T-helper 2 cell treated with Interferon-gamma antibody and Interleukin-4, amounts not matched to agents 100 ng/mL and 5 ng/mL, for 36 hours (primary cell): ENCODE data around the gene LRFN5. TPM values are rescaled to one million over a fixed set of nuclear protein-coding genes. Genes with fewer than 3 reads are reported as not detected.
"Not testable (repeated sequence)": the region's sequence is repeated elsewhere in the genome, so short reads cannot be mapped to it uniquely, and the experiment has no call there.

Experiments used
- intact Hi-C: fragments of 100-400 bp; cut with micrococcal nuclease; formaldehyde crosslinking; loops from one replicate; pipeline ENCODE4 v1.15.1; 2023
- total RNA-seq: library from RNA; stranded (reverse); gene quantifications from 2 replicates; pipeline ENCODE4 v1.2.3, GENCODE V29; 2022

The LRFN5 gene
- not detected in 2 replicates for total RNA-seq

- intact Hi-C loops = no loop called here
Observed at GRCh38 chr14:41606532-41607303, at the start of gene LRFN5. TSS of gene LRFN5 (plus strand) at chr14:41606876.

- intact Hi-C loops = no loop called here
Observed at GRCh38 chr14:41558490-41558889, 48.2 kb upstream of the LRFN5 start.

- intact Hi-C loops = not testable (repeated sequence)
Observed at GRCh38 chr14:41566864-41567263, 39.8 kb upstream of the LRFN5 start.

GRCh38 chr14:41568979-41569378 lies 37.7 kb upstream of the LRFN5 start:
- intact Hi-C loops = no loop called here

- intact Hi-C loops = no loop called here
Observed at GRCh38 chr14:41570415-41571155, 36.1 kb upstream of the LRFN5 start.

GRCh38 chr14:41586237-41586636 lies 20.4 kb upstream of the LRFN5 start:
- intact Hi-C loops = no loop called here

- intact Hi-C loops = no loop called here
Observed at GRCh38 chr14:41597647-41598046, 9.0 kb upstream of the LRFN5 start.

GRCh38 chr14:41599805-41600385 lies 6.8 kb upstream of the LRFN5 start:
- intact Hi-C loops = not testable (repeated sequence)

- intact Hi-C loops = no loop called here
Observed at GRCh38 chr14:41604721-41605531, 1.8 kb upstream of the LRFN5 start.

- intact Hi-C loops = no loop called here
Observed at GRCh38 chr14:41605550-41606281, 960 bp upstream of the LRFN5 start.

GRCh38 chr14:41606282-41606531 lies 469 bp upstream of the LRFN5 start:
- intact Hi-C loops = no loop called here

GRCh38 chr14:41607304-41607775 lies 664 bp downstream of the LRFN5 start:
- intact Hi-C loops = no loop called here

GRCh38 chr14:41607966-41608663 lies 1.4 kb downstream of the LRFN5 start:
- intact Hi-C loops = no loop called here

GRCh38 chr14:41608681-41609390 lies 2.2 kb downstream of the LRFN5 start:
- intact Hi-C loops = no loop called here

GRCh38 chr14:41609704-41610183 lies 3.1 kb downstream of the LRFN5 start:
- intact Hi-C loops = no loop called here

- intact Hi-C loops = no loop called here
Observed at GRCh38 chr14:41615011-41615595, 8.4 kb downstream of the LRFN5 start.

- intact Hi-C loops = no loop called here
Observed at GRCh38 chr14:41623736-41624135, 17.1 kb downstream of the LRFN5 start.

- intact Hi-C loops = no loop called here
Observed at GRCh38 chr14:41629876-41630275, 23.2 kb downstream of the LRFN5 start.

- intact Hi-C loops = no loop called here
Observed at GRCh38 chr14:41634286-41634685, 27.6 kb downstream of the LRFN5 start.
